Spleen (tissue), 7 donors: Measurements from ENCODE around the gene POM121L12.

ENCODE experiments used
- POLR2AphosphoS5 ChIP-seq, 3 donors: sonication (generic); formaldehyde crosslinking; IDR thresholded peaks; one replicate each; pipeline ENCODE4 v1.5.1; 2017; ENCODE audit warnings: antibody characterized with exemption in 3 of 3
- TF ChIP-seq, protein P1 (sequence below), 11 experiments: fragments of 200-600 bp in 7 of 11; fragments of 450-650 bp in 4 of 11; sonication (generic) in 4 of 11; IDR thresholded peaks in 8 of 11; conservative IDR thresholded peaks in 3 of 11; 1 replicate in 7 of 11; 2 replicates in 4 of 11; pipeline versions ENCODE4 v1.4.0 to v1.8.0; 2016 to 2021; ENCODE audit warnings: antibody characterized with exemption in 11 of 11, inconsistent platforms in 4 of 11, mild to moderate bottlenecking in 1 of 11
- donor health status: DM: no; HTN: no; CAD: no; lungs with moderate emphysema.
- donor health status: DM: no; HTN: no; CAD: no.
- donor health status: DM: no; HTN: no; CAD: no.

DNA sequence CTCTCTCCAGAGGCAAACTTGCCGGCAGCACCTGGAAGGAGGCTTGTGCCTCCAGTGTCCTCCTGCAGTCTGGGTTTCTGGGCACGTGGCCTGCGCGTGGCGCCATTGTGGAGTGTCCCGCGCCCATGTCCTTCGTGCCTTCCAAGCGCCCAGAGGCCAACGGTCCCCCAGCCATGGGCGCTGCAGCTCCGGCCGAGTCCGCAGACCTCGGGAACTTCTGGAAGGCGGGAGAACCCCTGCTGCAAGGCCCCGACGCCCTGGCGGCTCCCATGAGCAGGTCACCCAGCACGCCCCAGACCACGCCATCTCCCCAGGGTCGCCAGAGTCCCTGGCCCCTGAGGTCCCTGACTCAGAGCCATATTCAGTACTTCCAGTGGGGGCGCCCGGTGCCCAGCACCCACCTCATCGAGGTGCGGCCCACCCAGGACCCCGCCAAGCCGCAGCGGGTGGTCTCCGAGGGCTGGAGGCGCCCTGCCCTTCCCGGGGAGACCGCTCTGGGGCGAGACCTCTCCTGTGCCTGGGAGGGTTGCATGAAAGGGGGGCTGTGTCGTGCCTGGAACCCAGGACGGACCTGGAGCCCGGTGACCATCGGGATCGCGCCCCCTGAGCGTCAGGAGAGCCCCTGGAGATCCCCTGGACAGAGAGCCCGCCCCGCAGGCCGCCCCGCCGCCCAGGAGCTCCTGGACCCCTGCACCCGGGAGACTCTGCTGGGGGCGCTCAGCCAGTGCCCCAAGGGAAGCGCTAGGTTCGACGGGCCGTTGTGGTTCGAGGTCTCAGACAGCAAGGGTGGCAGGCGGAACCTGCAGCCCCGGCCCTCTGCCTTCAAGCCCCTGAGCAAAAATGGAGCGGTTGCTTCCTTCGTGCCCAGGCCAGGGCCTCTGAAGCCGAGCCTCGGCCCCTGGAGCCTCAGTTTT lies at the start of gene POM121L12:
- TF ChIP-seq, protein P1, sequence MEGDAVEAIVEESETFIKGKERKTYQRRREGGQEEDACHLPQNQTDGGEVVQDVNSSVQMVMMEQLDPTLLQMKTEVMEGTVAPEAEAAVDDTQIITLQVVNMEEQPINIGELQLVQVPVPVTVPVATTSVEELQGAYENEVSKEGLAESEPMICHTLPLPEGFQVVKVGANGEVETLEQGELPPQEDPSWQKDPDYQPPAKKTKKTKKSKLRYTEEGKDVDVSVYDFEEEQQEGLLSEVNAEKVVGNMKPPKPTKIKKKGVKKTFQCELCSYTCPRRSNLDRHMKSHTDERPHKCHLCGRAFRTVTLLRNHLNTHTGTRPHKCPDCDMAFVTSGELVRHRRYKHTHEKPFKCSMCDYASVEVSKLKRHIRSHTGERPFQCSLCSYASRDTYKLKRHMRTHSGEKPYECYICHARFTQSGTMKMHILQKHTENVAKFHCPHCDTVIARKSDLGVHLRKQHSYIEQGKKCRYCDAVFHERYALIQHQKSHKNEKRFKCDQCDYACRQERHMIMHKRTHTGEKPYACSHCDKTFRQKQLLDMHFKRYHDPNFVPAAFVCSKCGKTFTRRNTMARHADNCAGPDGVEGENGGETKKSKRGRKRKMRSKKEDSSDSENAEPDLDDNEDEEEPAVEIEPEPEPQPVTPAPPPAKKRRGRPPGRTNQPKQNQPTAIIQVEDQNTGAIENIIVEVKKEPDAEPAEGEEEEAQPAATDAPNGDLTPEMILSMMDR (IDR thresholded peaks at IDR 0.05 in 8 of 11, conservative IDR thresholded peaks at IDR 0.05 in 3 of 11) = no peak
- no peak for TF ChIP-seq POLR2AphosphoS5 (IDR thresholded peaks at IDR 0.05)
